Keratinocyte (primary cell): ENCODE results near the gene CDYL. TPM values are rescaled to one million over a fixed set of nuclear protein-coding genes. Genes with fewer than 3 reads are reported as not detected.

ENCODE experiments used
- DNase-seq: peaks from one replicate; pipeline ENCODE4 v3.0.0-alpha.2; 2011; ENCODE audit warnings: low read depth, missing footprints, low spot score
- FAIRE-seq: peaks from 2 replicates; lab custom pipeline; 2011; peaks lifted over from hg19 to GRCh38; lab: Jason Lieb, UNC
- H2AFZ ChIP-seq: 2 replicates; pipeline ENCODE4 v1.6.0; 2012; ENCODE audit warnings: low read length, control low read depth, inconsistent platforms; ENCODE audit not compliant: control insufficient read depth
- H3K27ac ChIP-seq: 2 replicates; pipeline ENCODE4 v1.5.1; 2011; ENCODE audit warnings: low read length; ENCODE audit not compliant: control insufficient read depth, insufficient read depth
- H3K27me3 ChIP-seq: 3 replicates; pipeline ENCODE4 v1.6.0; 2011; ENCODE audit warnings: low read length; ENCODE audit not compliant: control insufficient read depth, insufficient read depth; ENCODE audit errors: extremely low read depth
- H3K36me3 ChIP-seq, 2 experiments: 2 replicates in 1 of 2; 3 replicates in 1 of 2; pipeline ENCODE4 v1.5.1; 2011; ENCODE audit warnings: low read length in 2 of 2, mild to moderate bottlenecking in 1 of 2; ENCODE audit not compliant: control insufficient read depth in 2 of 2, insufficient read depth in 2 of 2; ENCODE audit errors: extremely low read depth in 1 of 2
- H3K4me1 ChIP-seq: 3 replicates; pipeline ENCODE4 v1.5.1; 2011; ENCODE audit warnings: low read length; ENCODE audit not compliant: control insufficient read depth, insufficient read depth; ENCODE audit errors: extremely low read depth
- H3K4me2 ChIP-seq: 3 replicates; pipeline ENCODE4 v1.6.0; 2011; ENCODE audit warnings: low read depth, low read length; ENCODE audit not compliant: control insufficient read depth, insufficient read depth; ENCODE audit errors: extremely low read depth
- H3K4me3 ChIP-seq, 3 experiments: fragments of 200-600 bp in 1 of 3; sonication (generic) in 1 of 3; 2 replicates in 2 of 3; 3 replicates in 1 of 3; pipeline ENCODE4 v1.5.1; 2011 to 2016; ENCODE audit warnings: low read length in 3 of 3, mild to moderate bottlenecking in 3 of 3, control low read depth in 2 of 3, inconsistent platforms in 1 of 3, low read depth in 1 of 3, mixed read lengths in 1 of 3, mixed run types in 1 of 3, moderate library complexity in 1 of 3; ENCODE audit not compliant: control insufficient read depth in 2 of 3, insufficient read depth in 2 of 3; ENCODE audit errors: extremely low read depth in 1 of 3
- H3K79me2 ChIP-seq: 2 replicates; pipeline ENCODE4 v1.6.0; 2012; ENCODE audit warnings: low read length; ENCODE audit not compliant: control insufficient read depth, insufficient read depth
- H3K9ac ChIP-seq: 3 replicates; pipeline ENCODE4 v1.6.0; 2011; ENCODE audit warnings: low read length; ENCODE audit not compliant: control insufficient read depth, insufficient read depth; ENCODE audit errors: extremely low read depth
- H3K9me1 ChIP-seq: 3 replicates; pipeline ENCODE4 v1.6.0; 2011; ENCODE audit warnings: low read length; ENCODE audit not compliant: control insufficient read depth, insufficient read depth; ENCODE audit errors: extremely low read depth
- H3K9me3 ChIP-seq: 2 replicates; pipeline ENCODE4 v1.5.1; 2012; ENCODE audit warnings: low read depth, low read length; ENCODE audit not compliant: control insufficient read depth
- H4K20me1 ChIP-seq: 3 replicates; pipeline ENCODE4 v1.6.0; 2011; ENCODE audit warnings: low read length; ENCODE audit not compliant: control insufficient read depth, insufficient read depth; ENCODE audit errors: extremely low read depth
- EZH2 ChIP-seq: IDR thresholded peaks from one replicate; pipeline ENCODE4 v1.6.1; 2012; ENCODE audit warnings: inconsistent platforms, mild to moderate bottlenecking, low read length, moderate library complexity
- dilution Hi-C: fragments of 300-500 bp; cut with MboI; formaldehyde crosslinking; loops from one replicate; pipeline ENCODE4 v1.7.0; 2020; ENCODE audit warnings: low sequenced_read_pairs; ENCODE audit not compliant: extremely low pct_ligation_motif_present
- polyA plus RNA-seq, 5 experiments: library from polyadenylated mRNA; depleted of rRNA in 3 of 5; stranded (reverse) in 3 of 5; stranded (forward) in 1 of 5; unstranded in 1 of 5; fragments of >200 nt; gene quantifications; 1 replicate in 1 of 5; 2 replicates in 3 of 5; 3 replicates in 1 of 5; pipeline versions ENCODE4 v1.2.1 to v1.2.3, GENCODE V29; 2011 to 2012; ENCODE audit warnings: missing spikeins in 2 of 5, low read depth in 1 of 5, low replicate concordance in 1 of 5
- TF ChIP-seq, protein P1 (sequence below), 3 experiments: IDR thresholded peaks in 1 of 3; conservative IDR thresholded peaks in 1 of 3; optimal IDR thresholded peaks in 1 of 3; 2 replicates in 2 of 3; 3 replicates in 1 of 3; pipeline versions ENCODE3 to v1.5.1; 2011; ENCODE audit warnings: low read length in 3 of 3, mild to moderate bottlenecking in 3 of 3, moderate library complexity in 2 of 3, control low read depth in 1 of 3, inconsistent platforms in 1 of 3; ENCODE audit not compliant: insufficient read depth in 2 of 3; ENCODE audit errors: extremely low read depth in 1 of 3

Gene CDYL
- polyA plus RNA-seq, 1 donor (not counting 4 experiments of a cell fraction or from before 2014, with no cell fraction given): 48.0 TPM

DNA sequence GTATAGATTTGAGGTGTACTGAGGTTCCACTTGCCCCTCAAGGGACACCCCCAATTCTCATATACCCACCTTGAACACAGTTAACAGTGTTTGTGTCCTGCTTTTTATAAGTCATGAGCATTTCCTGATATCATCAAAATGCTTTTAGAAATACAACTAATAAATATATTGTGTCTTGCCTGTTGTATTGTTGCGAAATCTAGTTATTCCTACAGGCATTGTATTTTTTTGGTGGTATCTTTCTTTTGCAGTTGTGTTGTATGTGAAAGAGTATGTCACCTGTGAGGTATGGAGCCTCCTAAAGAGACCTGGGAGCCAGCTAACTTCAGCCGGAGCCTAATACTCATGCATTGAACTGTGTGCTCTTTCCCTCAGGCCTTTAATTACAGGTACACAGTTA lies 40.7 kb downstream of the CDYL start:
- dilution Hi-C loops: no loop called here
- H3K9ac ChIP-seq: no peak overlapping the region
- TF ChIP-seq EZH2: no peak
- peaks cover 100% of the 10 kb centered on the region for H3K79me2 ChIP-seq
- peaks cover 26% of the 10 kb centered on the region for H3K4me1 ChIP-seq
- DNase-seq (no peak), FAIRE-seq (no peak)
- no peak overlapping the region for H3K4me2 ChIP-seq
- H3K36me3 ChIP-seq: no peaks in the 10 kb centered on the region
- no peak overlapping the region for H2AFZ ChIP-seq
- H3K9me3 ChIP-seq: no peaks in the 10 kb centered on the region
- no peak overlapping the region for H3K27ac ChIP-seq
- H3K27me3 ChIP-seq: no peaks in the 10 kb centered on the region
- H3K9me1 ChIP-seq: no peaks in the 10 kb centered on the region
- H4K20me1 ChIP-seq: peaks cover 16% of the 10 kb centered on the region
- H3K4me3 ChIP-seq: no peak overlapping the region

DNA sequence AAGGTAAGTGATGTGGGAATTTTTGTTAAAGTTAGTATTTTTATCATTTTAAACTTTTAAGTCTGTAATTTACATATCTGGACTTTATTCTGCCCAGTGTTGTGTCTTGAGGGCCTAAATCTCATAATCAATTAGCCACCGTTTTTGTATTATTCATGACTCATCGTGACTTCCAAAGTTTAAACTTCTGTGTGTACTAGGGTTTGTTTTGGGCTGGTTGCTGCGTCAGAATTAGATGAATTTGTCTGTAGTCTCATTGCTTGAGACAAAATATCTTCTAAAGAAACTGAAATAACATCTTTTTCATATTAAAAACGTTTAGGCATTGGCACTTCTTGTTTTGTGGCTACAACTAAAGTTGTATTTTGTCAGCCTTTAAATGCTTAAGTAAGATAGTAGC lies 41.3 kb downstream of the CDYL start:
- no peak overlapping the region for H3K27ac ChIP-seq
- H3K36me3 ChIP-seq: no peaks in the 10 kb centered on the region
- dilution Hi-C loops: no loop called here
- no peak overlapping the region for H3K9ac ChIP-seq
- no peak overlapping the region for H3K4me2 ChIP-seq
- no peaks in the 10 kb centered on the region for H3K9me3 ChIP-seq
- peaks cover 98% of the 10 kb centered on the region for H3K79me2 ChIP-seq
- DNase-seq (no peak), FAIRE-seq (no peak)
- no peak overlapping the region for H3K4me3 ChIP-seq
- H2AFZ ChIP-seq: no peak overlapping the region
- peaks cover 22% of the 10 kb centered on the region for H3K4me1 ChIP-seq
- H3K9me1 ChIP-seq: no peaks in the 10 kb centered on the region
- H4K20me1 ChIP-seq: peaks cover 16% of the 10 kb centered on the region
- TF ChIP-seq EZH2: no peak
- TF ChIP-seq, protein P1, sequence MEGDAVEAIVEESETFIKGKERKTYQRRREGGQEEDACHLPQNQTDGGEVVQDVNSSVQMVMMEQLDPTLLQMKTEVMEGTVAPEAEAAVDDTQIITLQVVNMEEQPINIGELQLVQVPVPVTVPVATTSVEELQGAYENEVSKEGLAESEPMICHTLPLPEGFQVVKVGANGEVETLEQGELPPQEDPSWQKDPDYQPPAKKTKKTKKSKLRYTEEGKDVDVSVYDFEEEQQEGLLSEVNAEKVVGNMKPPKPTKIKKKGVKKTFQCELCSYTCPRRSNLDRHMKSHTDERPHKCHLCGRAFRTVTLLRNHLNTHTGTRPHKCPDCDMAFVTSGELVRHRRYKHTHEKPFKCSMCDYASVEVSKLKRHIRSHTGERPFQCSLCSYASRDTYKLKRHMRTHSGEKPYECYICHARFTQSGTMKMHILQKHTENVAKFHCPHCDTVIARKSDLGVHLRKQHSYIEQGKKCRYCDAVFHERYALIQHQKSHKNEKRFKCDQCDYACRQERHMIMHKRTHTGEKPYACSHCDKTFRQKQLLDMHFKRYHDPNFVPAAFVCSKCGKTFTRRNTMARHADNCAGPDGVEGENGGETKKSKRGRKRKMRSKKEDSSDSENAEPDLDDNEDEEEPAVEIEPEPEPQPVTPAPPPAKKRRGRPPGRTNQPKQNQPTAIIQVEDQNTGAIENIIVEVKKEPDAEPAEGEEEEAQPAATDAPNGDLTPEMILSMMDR (optimal IDR thresholded peaks at IDR 0.05 in 1 of 3, IDR thresholded peaks at IDR 0.05 in 1 of 3, conservative IDR thresholded peaks at IDR 0.05 in 1 of 3; ENCODE audit: extremely low read depth in 1 of 3, insufficient read depth in 2 of 3, low read length in 3 of 3): no peak
- no peaks in the 10 kb centered on the region for H3K27me3 ChIP-seq

DNA sequence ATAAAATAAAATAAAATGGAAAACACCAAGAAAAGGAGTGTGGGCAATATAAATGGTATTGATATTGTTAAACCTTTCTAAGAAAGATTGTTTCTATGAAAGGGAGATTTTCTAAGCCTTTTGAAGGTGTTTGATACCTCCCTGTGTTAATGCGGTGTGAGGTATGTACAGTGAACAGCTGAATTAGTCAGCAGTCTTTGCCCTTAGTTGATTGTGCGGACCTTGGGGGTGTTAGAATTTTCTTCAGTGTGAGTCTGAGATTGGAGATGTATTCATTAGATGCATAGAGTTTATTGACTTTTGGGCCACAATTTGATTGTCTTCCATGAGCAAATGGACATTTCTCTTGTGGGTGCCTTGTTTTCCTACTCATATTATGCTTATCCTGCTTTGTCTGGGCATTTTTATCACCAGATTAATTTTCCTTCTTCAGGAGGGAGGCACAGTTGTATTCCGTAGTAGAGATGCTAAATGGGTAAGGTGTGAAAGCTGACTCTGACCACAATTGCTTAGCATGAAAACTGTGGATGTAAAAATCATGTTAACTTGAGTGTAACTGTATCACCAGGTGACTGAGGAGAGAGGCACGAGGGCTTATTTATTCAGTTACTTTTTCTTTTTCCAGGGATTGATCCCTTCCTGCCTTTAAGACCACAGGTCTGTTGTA lies 42.2 kb downstream of the CDYL start:
- Histone ChIP-seq H3K9ac (no peak overlapping the region), H3K27ac (no peak overlapping the region), H3K27me3 (no peaks in the 10 kb centered on the region), H3K4me3 (no peak overlapping the region), H3K9me1 (no peaks in the 10 kb centered on the region), H3K36me3 (no peaks in the 10 kb centered on the region), H3K4me1 (peaks cover 22% of the 10 kb centered on the region), H2AFZ (no peak overlapping the region), H3K79me2 (peaks cover 98% of the 10 kb centered on the region), H4K20me1 (peaks cover 15% of the 10 kb centered on the region), H3K4me2 (no peak overlapping the region), H3K9me3 (no peaks in the 10 kb centered on the region)
- no peak for DNase-seq
- dilution Hi-C loops: no loop called here
- no peak for TF ChIP-seq EZH2
- TF ChIP-seq, protein P1 (optimal IDR thresholded peaks at IDR 0.05 in 1 of 3, IDR thresholded peaks at IDR 0.05 in 1 of 3, conservative IDR thresholded peaks at IDR 0.05 in 1 of 3; ENCODE audit: extremely low read depth in 1 of 3, insufficient read depth in 2 of 3, low read length in 3 of 3): no peak
- no peak for FAIRE-seq
